GM18502 (cell line): Measurements from ENCODE around the gene SLC44A5.
A peak's percentile ranks its signal among the peaks of the same experiment; 100 is the strongest.
"Not testable (repeated sequence)": the region's sequence is repeated elsewhere in the genome, so short reads cannot be mapped to it uniquely, and the experiment has no call there.

Experiments
- ATAC-seq: cut with Tn5 transposase; IDR thresholded peaks from one replicate; pipeline ENCODE4 v1.9.1; 2021; ENCODE audit warnings: mild to moderate bottlenecking; ENCODE audit not compliant: unreplicated experiment, poor library complexity

SLC44A5 gene

DNA sequence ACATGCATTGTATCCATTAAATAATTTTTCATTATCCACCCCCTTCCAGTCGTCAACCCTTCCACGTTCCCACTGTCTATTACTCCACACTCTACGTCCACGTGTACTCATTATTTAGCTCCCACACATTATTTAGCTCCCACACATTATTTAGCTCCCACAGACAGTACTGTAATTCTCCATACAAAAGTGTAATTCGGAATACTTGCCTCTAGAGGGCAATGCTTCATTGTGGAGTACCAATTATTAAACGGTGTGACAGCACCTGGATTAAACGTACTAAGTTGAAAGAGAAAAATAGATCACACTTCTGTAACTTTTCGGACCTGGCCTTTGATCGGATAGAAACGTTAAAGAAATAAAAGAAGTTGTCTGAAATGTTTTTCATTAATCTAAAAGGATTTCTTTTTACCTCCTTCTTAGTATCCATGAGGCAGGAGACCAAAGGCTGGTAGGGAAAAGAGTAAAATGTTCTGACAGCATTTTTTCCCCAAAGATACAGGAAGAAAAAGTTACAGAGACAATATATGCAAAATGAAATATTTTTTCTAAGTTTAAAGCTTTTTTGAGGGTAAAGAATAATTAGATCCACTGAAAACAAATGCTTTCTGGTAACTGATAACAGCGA lies 377.5 kb downstream of the SLC44A5 start:
- peak; percentile 94 for ATAC-seq

- no peak for ATAC-seq
Observed at GRCh38 chr1:75220072-75220471, 390.8 kb downstream of the SLC44A5 start.

- ATAC-seq: no peak
Observed at GRCh38 chr1:75214017-75214416, 396.9 kb downstream of the SLC44A5 start.

GRCh38 chr1:75211648-75212047 lies 399.3 kb downstream of the SLC44A5 start:
- ATAC-seq: no peak

- no peak for ATAC-seq
Observed at GRCh38 chr1:75208862-75209261, 402.1 kb downstream of the SLC44A5 start.

GRCh38 chr1:75203415-75204277 lies 407.3 kb downstream of the SLC44A5 start:
- ATAC-seq: peak; percentile 98

GRCh38 chr1:75202751-75203150 lies 408.2 kb downstream of the SLC44A5 start:
- no peak for ATAC-seq

DNA sequence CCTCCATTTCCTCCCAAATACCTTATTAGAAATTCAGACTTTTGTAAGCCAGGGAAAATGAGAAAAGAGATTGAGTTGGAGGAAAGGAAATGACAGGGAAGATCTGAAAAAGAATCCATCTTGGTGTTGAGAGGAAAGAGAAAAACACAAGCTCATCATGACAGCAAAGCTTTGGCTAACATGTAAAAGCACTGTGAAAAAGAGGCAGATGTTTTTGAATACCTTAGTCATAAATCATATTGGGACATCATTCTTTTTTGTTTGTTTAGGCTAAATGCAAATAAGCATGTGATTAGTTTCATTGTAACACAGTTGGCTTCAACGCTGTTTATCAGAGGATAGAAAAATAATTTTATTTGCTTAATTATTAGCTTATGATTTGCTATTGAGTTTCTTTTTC lies 412.2 kb downstream of the SLC44A5 start:
- no peak for ATAC-seq

DNA sequence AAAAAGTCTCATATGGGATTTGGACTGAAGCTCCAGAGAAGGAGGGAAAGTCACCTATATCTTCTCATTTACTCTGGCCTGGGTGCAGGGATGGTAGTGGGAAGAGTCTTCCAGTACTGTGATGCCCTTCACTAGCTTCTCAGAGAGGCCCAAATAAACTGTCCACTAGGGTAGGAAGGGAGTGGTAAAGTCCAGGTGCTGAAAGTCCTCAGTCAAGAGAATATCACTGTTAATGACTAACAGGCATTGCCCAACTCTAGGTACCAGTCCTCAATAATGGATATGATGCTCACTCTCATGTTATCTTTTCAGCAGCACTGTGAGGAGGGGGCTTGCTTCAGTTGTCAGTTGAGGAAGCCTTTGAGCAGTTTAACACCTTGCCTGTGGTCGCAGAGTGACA lies 412.8 kb downstream of the SLC44A5 start:
- no peak for ATAC-seq

- no peak for ATAC-seq
Observed at GRCh38 chr1:75188892-75189291, 422.0 kb downstream of the SLC44A5 start.

DNA sequence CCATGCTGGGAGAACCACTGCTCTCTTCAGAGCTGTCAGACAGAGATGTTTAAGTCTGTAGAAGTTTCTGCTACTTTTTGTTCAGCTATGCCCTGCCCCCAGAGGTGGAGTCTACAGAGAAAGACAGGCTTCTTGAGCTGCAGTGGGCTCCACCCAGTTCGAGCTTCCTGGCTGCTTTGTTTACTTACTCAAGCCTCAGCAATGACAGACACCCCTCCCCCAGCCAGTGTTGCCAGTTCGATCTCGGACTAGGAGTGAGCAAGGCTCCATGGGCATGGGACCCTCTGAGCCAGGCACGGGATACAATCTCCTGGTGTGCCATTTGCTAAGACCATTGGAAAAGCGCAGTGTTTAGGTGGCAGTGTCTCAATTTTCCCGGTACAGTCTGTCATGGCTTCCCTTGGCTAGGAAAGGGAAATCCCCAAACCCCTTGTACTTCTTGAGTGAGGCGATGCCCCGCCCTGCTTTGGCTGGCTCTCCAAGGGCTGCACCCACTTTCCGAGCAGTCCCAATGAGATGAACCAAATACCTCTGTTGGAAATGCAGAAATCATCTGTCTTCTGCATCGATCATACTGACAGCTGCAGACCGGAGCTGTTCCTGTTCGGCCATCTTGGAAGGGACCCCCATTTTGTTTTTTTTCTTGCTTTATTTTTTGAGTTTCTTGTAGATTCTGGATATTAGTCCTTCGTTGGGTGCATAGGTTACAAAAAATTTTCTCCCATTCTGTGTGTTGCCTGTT lies 429.5 kb downstream of the SLC44A5 start:
- ATAC-seq: not testable (repeated sequence)

DNA sequence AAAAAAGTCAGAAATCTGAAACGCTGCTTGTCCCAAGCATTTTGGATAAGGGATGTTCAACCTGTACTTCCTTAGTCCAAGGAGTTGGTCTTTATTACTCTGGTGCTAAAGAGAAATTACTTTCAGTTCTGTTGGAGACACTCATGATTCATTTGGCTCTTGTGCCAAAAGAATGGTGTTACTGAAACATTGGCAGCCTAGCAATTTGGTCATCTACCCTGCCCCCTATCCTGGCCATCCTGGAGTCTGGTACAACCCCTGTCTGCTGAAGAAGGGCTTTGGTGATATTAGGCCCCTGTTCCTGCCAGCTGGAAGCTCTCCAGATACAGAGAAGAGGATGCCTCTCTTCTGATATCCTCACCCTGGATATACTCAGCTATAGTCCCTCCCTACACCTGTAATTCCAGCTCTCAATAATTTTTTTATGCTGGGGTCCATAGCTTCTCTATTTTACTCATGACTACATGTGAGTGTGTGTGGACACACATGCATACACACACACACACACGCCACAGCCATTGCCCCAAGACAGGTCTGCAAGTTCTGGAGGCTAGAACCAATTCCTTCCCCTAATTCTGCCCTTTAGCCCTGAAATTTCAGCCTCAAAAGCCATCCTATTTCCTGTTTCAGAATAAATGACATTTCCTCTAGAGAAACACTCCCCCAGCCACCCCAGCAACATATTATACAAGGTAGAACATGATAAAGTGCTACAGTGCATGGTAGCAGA lies 436.7 kb downstream of the SLC44A5 start:
- ATAC-seq: no peak

DNA sequence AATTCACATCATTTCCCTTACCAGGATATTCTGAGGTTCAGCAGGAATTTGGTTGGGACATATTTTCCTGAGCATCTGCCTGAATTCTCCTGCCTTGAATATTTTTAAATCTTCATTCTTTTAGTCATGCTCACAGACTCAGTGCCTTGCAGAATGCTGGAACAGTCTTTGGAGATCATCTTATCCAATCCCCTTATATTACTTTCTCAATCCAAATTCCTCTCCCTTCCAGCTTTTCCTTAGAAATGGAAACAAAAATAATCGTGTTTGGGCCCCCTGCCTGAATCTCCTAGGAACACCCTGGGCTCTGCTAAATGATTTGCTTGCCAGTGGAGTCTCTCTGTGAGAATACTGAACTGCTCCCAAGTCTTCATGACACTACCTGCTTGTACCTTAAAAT lies 438.4 kb downstream of the SLC44A5 start:
- ATAC-seq: no peak

DNA sequence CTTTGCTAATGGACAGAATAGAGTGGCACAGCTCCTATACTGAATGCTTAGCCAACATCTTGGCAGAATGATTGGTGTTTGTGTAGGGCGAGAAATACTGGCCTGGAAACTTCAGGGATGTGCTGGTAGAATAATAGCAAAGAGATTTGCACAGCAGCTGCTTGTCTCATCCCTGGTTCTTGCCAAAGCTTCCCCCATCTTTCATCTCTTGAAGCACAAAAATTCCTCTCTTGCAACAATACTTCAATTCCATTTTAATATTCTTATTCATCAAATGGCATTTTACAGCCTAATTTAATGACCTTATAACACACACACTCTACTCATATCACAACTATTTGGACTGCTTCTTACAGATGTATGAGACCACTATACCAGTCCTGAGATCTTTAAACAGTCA lies 439.0 kb downstream of the SLC44A5 start:
- no peak for ATAC-seq

DNA sequence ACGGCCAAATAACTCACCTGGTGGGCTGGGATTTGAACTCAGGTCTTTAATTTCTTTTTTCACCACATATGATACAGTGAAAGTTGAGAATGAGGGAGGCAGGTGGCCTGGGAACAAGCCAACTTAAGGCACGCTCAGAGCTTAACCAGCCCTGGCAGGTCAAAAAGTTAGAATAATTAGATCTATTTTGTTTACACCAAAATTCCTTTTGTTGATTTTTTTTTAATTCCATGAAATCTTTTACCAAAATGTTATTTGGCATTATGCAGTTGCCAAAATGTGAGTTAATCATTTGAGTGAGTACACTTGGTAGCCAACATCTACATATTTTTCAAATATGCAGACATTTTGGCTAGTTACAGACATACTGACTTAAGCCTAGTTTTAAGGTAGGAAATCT lies 439.9 kb downstream of the SLC44A5 start:
- ATAC-seq: no peak

DNA sequence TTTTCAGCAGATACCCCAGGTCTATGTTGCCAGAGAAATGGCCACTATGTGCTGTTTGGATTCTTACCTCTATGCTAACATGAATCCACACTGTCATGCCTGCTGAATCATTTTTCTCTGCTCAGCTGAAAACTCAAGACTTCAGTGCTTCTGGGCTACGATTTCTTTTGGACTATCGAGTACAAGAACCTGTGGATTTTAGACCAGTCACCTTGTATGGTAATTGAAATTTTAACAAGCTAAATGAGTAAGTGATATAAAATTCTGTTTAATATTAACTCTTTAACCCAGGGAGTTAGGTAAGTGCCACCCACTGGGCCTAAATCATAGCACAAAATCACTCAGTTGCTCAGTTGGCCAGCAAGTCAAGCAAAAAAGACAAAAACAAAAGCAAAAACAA lies 440.9 kb downstream of the SLC44A5 start:
- ATAC-seq: no peak

DNA sequence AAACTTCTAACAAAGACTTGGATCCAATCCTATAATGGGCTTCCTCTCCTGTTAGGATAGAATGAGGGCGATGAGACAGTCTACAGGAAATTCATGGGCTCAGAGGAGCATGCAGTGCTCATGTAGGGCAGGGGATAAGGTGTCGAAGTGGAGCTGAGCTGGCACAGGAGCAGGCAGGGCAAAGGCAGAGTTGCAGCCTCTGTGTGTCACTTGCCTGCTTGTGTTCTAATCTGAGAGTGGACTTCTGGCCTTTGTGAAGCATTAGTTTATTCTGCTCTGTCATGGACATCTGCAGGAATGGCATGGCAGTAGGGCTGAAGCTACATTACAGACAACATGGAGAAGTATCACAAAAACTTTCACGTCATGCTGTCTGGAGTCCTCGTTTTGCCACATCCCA lies 444.1 kb downstream of the SLC44A5 start:
- ATAC-seq: no peak

GRCh38 chr1:75165264-75165663 lies 445.6 kb downstream of the SLC44A5 start:
- ATAC-seq: peak; percentile 75

DNA sequence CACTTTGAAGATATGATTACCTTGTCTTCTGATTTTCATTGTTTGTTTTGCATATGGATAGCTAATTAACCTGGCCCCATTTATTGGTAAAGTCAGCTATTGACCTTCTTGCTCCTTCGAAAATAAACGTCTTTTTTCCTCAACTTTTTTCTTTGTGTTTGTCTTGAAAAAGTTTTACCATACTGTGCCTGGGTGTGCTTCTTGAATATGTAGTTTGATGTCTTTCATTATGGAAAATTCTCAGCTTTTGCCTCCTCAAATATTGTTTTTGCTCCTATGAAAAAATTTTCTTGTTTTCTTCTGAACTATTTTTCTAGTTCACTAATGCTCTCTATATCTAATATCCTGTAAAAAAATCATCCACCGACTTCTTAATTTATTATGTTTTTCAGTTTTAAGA lies 451.8 kb downstream of the SLC44A5 start:
- ATAC-seq: no peak
